ENCODE results near the gene ZNF770.

DNA sequence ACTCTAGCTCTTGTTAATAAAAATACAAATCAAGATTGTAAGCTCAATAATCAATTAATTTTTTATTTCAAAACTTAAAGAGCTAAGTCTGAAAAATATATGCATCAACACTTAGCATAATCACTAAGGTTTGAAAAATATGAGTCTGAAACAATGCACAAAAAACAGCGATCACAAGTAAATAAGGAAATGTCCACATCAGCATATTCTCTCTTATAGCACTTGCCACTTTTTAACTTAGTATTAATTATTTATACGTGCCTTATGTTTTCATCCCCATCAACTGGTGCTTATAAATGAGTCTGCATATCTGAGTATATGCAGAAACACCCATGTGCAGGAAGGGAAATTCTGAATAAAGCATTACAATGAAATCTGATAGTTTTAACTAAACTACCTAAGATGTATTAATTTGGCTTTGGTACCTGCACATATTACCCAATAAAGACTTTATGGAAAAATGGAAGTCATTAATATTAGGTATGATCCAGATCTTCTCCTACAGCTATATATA is 46.8 kb downstream of the ZNF770 start:
- TF ChIP-seq, protein P1, sequence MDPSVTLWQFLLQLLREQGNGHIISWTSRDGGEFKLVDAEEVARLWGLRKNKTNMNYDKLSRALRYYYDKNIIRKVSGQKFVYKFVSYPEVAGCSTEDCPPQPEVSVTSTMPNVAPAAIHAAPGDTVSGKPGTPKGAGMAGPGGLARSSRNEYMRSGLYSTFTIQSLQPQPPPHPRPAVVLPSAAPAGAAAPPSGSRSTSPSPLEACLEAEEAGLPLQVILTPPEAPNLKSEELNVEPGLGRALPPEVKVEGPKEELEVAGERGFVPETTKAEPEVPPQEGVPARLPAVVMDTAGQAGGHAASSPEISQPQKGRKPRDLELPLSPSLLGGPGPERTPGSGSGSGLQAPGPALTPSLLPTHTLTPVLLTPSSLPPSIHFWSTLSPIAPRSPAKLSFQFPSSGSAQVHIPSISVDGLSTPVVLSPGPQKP (IDR thresholded peaks at IDR 0.05; ENCODE audit: low read depth, low read length): no peak
- TF ChIP-seq CEBPB (IDR thresholded peaks at IDR 0.05) (no peak), CBX8 (IDR thresholded peaks at IDR 0.05) (no peak)
